ENCODE measurements around the gene HBE1.
"Not testable (repeated sequence)": the region's sequence is repeated elsewhere in the genome, so short reads cannot be mapped to it uniquely, and the experiment has no call there.

The HBE1 gene

GRCh38 chr11:5284637-5285036 lies 14.9 kb upstream of the HBE1 start:
- DNase-seq = peak; percentile 99

GRCh38 chr11:5283882-5284281 lies 14.1 kb upstream of the HBE1 start:
- no peak for DNase-seq

- DNase-seq = no peak
Observed at GRCh38 chr11:5283086-5283485, 13.3 kb upstream of the HBE1 start.

- no peak for DNase-seq
Observed at GRCh38 chr11:5282628-5283027, 12.9 kb upstream of the HBE1 start.

GRCh38 chr11:5281596-5281995 lies 11.9 kb upstream of the HBE1 start:
- no peak for DNase-seq

GRCh38 chr11:5280582-5281102 lies 10.9 kb upstream of the HBE1 start:
- DNase-seq = peak; percentile 100

GRCh38 chr11:5279471-5280090 lies 9.8 kb upstream of the HBE1 start:
- no peak for DNase-seq

- DNase-seq = no peak
Observed at GRCh38 chr11:5277807-5278382, 8.2 kb upstream of the HBE1 start.

GRCh38 chr11:5276697-5277096 lies 7.0 kb upstream of the HBE1 start:
- DNase-seq = no peak

- DNase-seq = peak; percentile 98
Observed at GRCh38 chr11:5275369-5276110, 5.8 kb upstream of the HBE1 start.

- no peak for DNase-seq
Observed at GRCh38 chr11:5274395-5274794, 4.7 kb upstream of the HBE1 start.

- peak; percentile 35 for DNase-seq
Observed at GRCh38 chr11:5272395-5273017, 2.8 kb upstream of the HBE1 start.

- DNase-seq = no peak
Observed at GRCh38 chr11:5267033-5267563, 2.6 kb downstream of the HBE1 start.

- no peak for DNase-seq
Observed at GRCh38 chr11:5266609-5267008, 3.1 kb downstream of the HBE1 start.

GRCh38 chr11:5265832-5266231 lies 3.9 kb downstream of the HBE1 start:
- DNase-seq = no peak

GRCh38 chr11:5258543-5259262 lies 11.0 kb downstream of the HBE1 start:
- DNase-seq = no peak

- no peak for DNase-seq
Observed at GRCh38 chr11:5257296-5257695, 12.4 kb downstream of the HBE1 start.

GRCh38 chr11:5254646-5255413 lies 14.9 kb downstream of the HBE1 start, which contains the start of gene HBG2:
Gene HBG2 (minus strand): TSS chr11:5254781. CDS start chr11:5254728, 53 bp downstream.
- peak; percentile 55 for DNase-seq

- DNase-seq = not testable (repeated sequence)
Observed at GRCh38 chr11:5254023-5254422, 15.7 kb downstream of the HBE1 start.

- DNase-seq = not testable (repeated sequence)
Observed at GRCh38 chr11:5253440-5253839, 16.3 kb downstream of the HBE1 start.

GRCh38 chr11:5252919-5253265 lies 16.9 kb downstream of the HBE1 start:
- DNase-seq = no peak

All from hematopoietic multipotent progenitor cell treated with erythropoietin and hydrocortisone succinate and interleukin-3 and kit ligand, for 6 days (in vitro differentiated cells).